HEK293 (cell line): ENCODE data around the gene LRIG3.

Experiments
- AEBP2 ChIP-seq: fragments of 450-650 bp; formaldehyde crosslinking; IDR thresholded peaks from 2 replicates; pipeline ENCODE4 v1.5.1; 2016; ENCODE audit warnings: missing biosample characterization, missing genetic modification characterization, borderline replicate concordance
- ATF2 ChIP-seq: fragments of 450-650 bp; formaldehyde crosslinking; IDR thresholded peaks from 2 replicates; pipeline ENCODE4 v1.5.1; 2016; ENCODE audit warnings: missing biosample characterization, missing genetic modification characterization, low read depth
- GFI1B ChIP-seq: fragments of 450-650 bp; formaldehyde crosslinking; IDR thresholded peaks from 2 replicates; pipeline ENCODE4 v1.5.1; 2016; ENCODE audit warnings: missing biosample characterization, missing genetic modification characterization
- GLIS1 ChIP-seq: fragments of 450-650 bp; formaldehyde crosslinking; IDR thresholded peaks from 2 replicates; pipeline ENCODE4 v1.5.1; 2016; ENCODE audit warnings: missing biosample characterization, missing genetic modification characterization
- HOXD13 ChIP-seq: sonication (generic); formaldehyde crosslinking; IDR thresholded peaks from 2 replicates; pipeline ENCODE4 v1.8.0; 2022; ENCODE audit warnings: missing genetic modification reagents, borderline replicate concordance
- KLF1 ChIP-seq: fragments of 450-650 bp; formaldehyde crosslinking; IDR thresholded peaks from 2 replicates; pipeline ENCODE4 v1.5.1; 2016; ENCODE audit warnings: missing biosample characterization, missing genetic modification characterization
- PRDM2 ChIP-seq: fragments of 450-650 bp; formaldehyde crosslinking; IDR thresholded peaks from 2 replicates; pipeline ENCODE4 v1.5.1; 2016; ENCODE audit warnings: missing biosample characterization, missing genetic modification characterization, borderline replicate concordance
- WT1 ChIP-seq: fragments of 450-650 bp; formaldehyde crosslinking; IDR thresholded peaks from 2 replicates; pipeline ENCODE4 v1.5.1; 2016; ENCODE audit warnings: missing biosample characterization, missing genetic modification characterization
- ZBTB10 ChIP-seq: fragments of 450-650 bp; formaldehyde crosslinking; IDR thresholded peaks from 2 replicates; pipeline ENCODE4 v1.5.1; 2016; ENCODE audit warnings: missing biosample characterization, missing genetic modification characterization
- ZBTB21 ChIP-seq: fragments of 450-650 bp; formaldehyde crosslinking; IDR thresholded peaks from 2 replicates; pipeline ENCODE4 v1.5.1; 2017; ENCODE audit warnings: missing biosample characterization, missing genetic modification characterization
- ZBTB44 ChIP-seq: fragments of 450-650 bp; IDR thresholded peaks from 2 replicates; pipeline ENCODE4 v1.5.1; 2018; ENCODE audit warnings: missing biosample characterization, mild to moderate bottlenecking, missing genetic modification characterization
- ZNF223 ChIP-seq: fragments of 450-650 bp; formaldehyde crosslinking; IDR thresholded peaks from 2 replicates; pipeline ENCODE4 v1.5.1; 2016; ENCODE audit warnings: missing biosample characterization, missing genetic modification characterization
- ZNF362 ChIP-seq: fragments of 450-650 bp; formaldehyde crosslinking; IDR thresholded peaks from 2 replicates; pipeline ENCODE4 v1.5.1; 2016; ENCODE audit warnings: missing biosample characterization, missing genetic modification characterization
- ZNF391 ChIP-seq: fragments of 450-650 bp; formaldehyde crosslinking; IDR thresholded peaks from 2 replicates; pipeline ENCODE4 v1.5.1; 2016; ENCODE audit warnings: low read depth, missing biosample characterization, missing genetic modification characterization, borderline replicate concordance
- ZNF529 ChIP-seq: fragments of 450-650 bp; formaldehyde crosslinking; IDR thresholded peaks from 2 replicates; pipeline ENCODE4 v1.5.1; 2017; ENCODE audit warnings: missing genetic modification characterization, missing biosample characterization; ENCODE audit not compliant: insufficient replicate concordance
- ZNF558 ChIP-seq: fragments of 450-650 bp; formaldehyde crosslinking; IDR thresholded peaks from 2 replicates; pipeline ENCODE4 v1.5.1; 2016; ENCODE audit warnings: missing biosample characterization, missing genetic modification characterization
- ZNF561 ChIP-seq: fragments of 450-650 bp; IDR thresholded peaks from 2 replicates; pipeline ENCODE4 v1.5.1; 2018; ENCODE audit warnings: missing biosample characterization, missing genetic modification characterization, borderline replicate concordance
- ZNF580 ChIP-seq: fragments of 450-650 bp; formaldehyde crosslinking; IDR thresholded peaks from 2 replicates; pipeline ENCODE4 v1.5.1; 2016; ENCODE audit warnings: missing biosample characterization, missing genetic modification characterization
- ZNF596 ChIP-seq: fragments of 450-650 bp; IDR thresholded peaks from 2 replicates; pipeline ENCODE4 v1.5.0; 2018; ENCODE audit warnings: missing biosample characterization, mild to moderate bottlenecking, missing genetic modification characterization, moderate library complexity
- ZNF600 ChIP-seq: fragments of 450-650 bp; formaldehyde crosslinking; IDR thresholded peaks from 2 replicates; pipeline ENCODE4 v1.5.1; 2016; ENCODE audit warnings: missing biosample characterization, missing genetic modification characterization
- ZNF626 ChIP-seq: fragments of 450-650 bp; sonication (Bioruptor Pico); formaldehyde crosslinking; IDR thresholded peaks from 2 replicates; pipeline ENCODE4 v1.5.1; 2018; ENCODE audit warnings: missing biosample characterization, missing genetic modification characterization, inconsistent platforms
- ZNF629 ChIP-seq: fragments of 450-650 bp; formaldehyde crosslinking; IDR thresholded peaks from 2 replicates; pipeline ENCODE4 v1.5.1; 2017; ENCODE audit warnings: missing biosample characterization, missing genetic modification characterization
- ZNF660 ChIP-seq: fragments of 450-650 bp; IDR thresholded peaks from 2 replicates; pipeline ENCODE4 v1.5.1; 2018; ENCODE audit warnings: missing biosample characterization, mild to moderate bottlenecking, missing genetic modification characterization
- ZNF843 ChIP-seq: fragments of 450-650 bp; formaldehyde crosslinking; IDR thresholded peaks from 2 replicates; pipeline ENCODE4 v1.5.1; 2016; ENCODE audit warnings: missing biosample characterization, missing genetic modification characterization

LRIG3 gene

GRCh38 chr12:58919231-58920101 lies 838 bp downstream of the LRIG3 start (continued):
- TF ChIP-seq AEBP2 (tag by site-specific recombination) (no peak), ZNF580 (tag by site-specific recombination) (no peak), ZNF660 (tag by site-specific recombination) (peak; percentile 69), ZNF626 (tag by site-specific recombination) (no peak), ZNF596 (tag by site-specific recombination) (no peak), ATF2 (tag by site-specific recombination) (no peak), KLF1 (peak; percentile 44; the same call in 1 of the 2 replicates), WT1 (tag by site-specific recombination) (no peak), ZNF629 (tag by site-specific recombination) (no peak; the same call in none of the 2 replicates), ZNF223 (no peak), ZNF391 (tag by site-specific recombination) (no peak), ZBTB10 (tag by site-specific recombination) (no peak), ZNF558 (no peak), PRDM2 (tag by site-specific recombination) (no peak), ZBTB21 (tag by site-specific recombination) (peak; percentile 24; the same call in 1 of the 2 replicates), ZNF529 (tag by site-specific recombination) (no peak), ZNF600 (tag by site-specific recombination) (peak; percentile 95), GFI1B (tag by site-specific recombination) (peak; percentile 35; the same call in 1 of the 2 replicates), ZNF362 (no peak), ZNF561 (no peak), HOXD13 (CRISPR knock-in tag) (no peak), ZNF843 (0 out of 2 replicates have a peak, but pooled peaks have one; percentile 23), GLIS1 (tag by site-specific recombination) (no peak; the same call in 1 of the 2 replicates), ZBTB44 (tag by site-specific recombination) (no peak)
